GM23338 (cell line): Measurements from ENCODE around the gene MARCOL. TPM values are rescaled to one million over a fixed set of nuclear protein-coding genes. Genes with fewer than 3 reads are reported as not detected.
"Not testable (repeated sequence)": the region's sequence is repeated elsewhere in the genome, so short reads cannot be mapped to it uniquely, and the experiment has no call there.

ENCODE experiments used
- ATAC-seq: fragments of 200-7000 bp; cut with Tn5 transposase; 3 replicates; pipeline ENCODE4 v1.9.1; 2020
- DNase-seq: peaks from one replicate; pipeline ENCODE4 v3.0.0-alpha.2; 2015; ENCODE audit warnings: low spot score
- H2AFZ ChIP-seq: fragments of 200-600 bp; sonication (generic); 2 replicates; pipeline ENCODE4 v1.8.0; 2016; ENCODE audit warnings: antibody characterized with exemption, mild to moderate bottlenecking, moderate library complexity
- H3F3A ChIP-seq: fragments of 200-600 bp; sonication (generic); replicated peaks from 2 replicates; pipeline ENCODE4 v1.8.0; 2017; ENCODE audit warnings: antibody characterized with exemption, mixed run types, low read depth
- H3K27ac ChIP-seq: fragments of 200-600 bp; sonication (generic); 2 replicates; pipeline ENCODE4 v1.6.1; 2016; ENCODE audit warnings: low read depth
- H3K27me3 ChIP-seq: fragments of 200-600 bp; sonication (generic); 2 replicates; pipeline ENCODE4 v1.8.0; 2016; ENCODE audit warnings: mild to moderate bottlenecking, mixed run types, moderate library complexity; ENCODE audit not compliant: insufficient read depth
- H3K36me3 ChIP-seq: fragments of 200-600 bp; sonication (generic); 2 replicates; pipeline ENCODE4 v1.8.0; 2016; ENCODE audit warnings: mild to moderate bottlenecking; ENCODE audit not compliant: insufficient read depth
- H3K4me1 ChIP-seq: fragments of 200-600 bp; sonication (generic); 2 replicates; pipeline ENCODE4 v1.8.0; 2016; ENCODE audit warnings: mild to moderate bottlenecking, moderate library complexity; ENCODE audit not compliant: insufficient read depth
- H3K4me2 ChIP-seq: fragments of 200-600 bp; sonication (generic); 2 replicates; pipeline ENCODE4 v1.7.1; 2017; ENCODE audit warnings: mixed run types
- H3K4me3 ChIP-seq: fragments of 200-600 bp; sonication (generic); 2 replicates; pipeline ENCODE4 v1.6.1; 2016; ENCODE audit warnings: mixed run types
- H3K79me2 ChIP-seq: fragments of 200-600 bp; sonication (generic); replicated peaks from 2 replicates; pipeline ENCODE4 v1.8.0; 2017; ENCODE audit warnings: mild to moderate bottlenecking; ENCODE audit not compliant: insufficient read depth
- H3K9me2 ChIP-seq: fragments of 200-600 bp; sonication (generic); 2 replicates; pipeline ENCODE4 v1.8.0; 2017; ENCODE audit not compliant: insufficient read depth
- H4K20me1 ChIP-seq: fragments of 200-600 bp; sonication (generic); replicated peaks from 2 replicates; pipeline ENCODE4 v1.8.0; 2017; ENCODE audit warnings: mild to moderate bottlenecking; ENCODE audit not compliant: insufficient read depth
- H3K27ac Mint-ChIP-seq: 2 replicates; pipeline ENCODE4 v1.8.0; 2020; ENCODE audit warnings: inconsistent platforms, mild to moderate bottlenecking, moderate library complexity, mixed read lengths
- H3K27me3 Mint-ChIP-seq: 3 replicates; pipeline ENCODE4 v1.8.0; 2022; ENCODE audit warnings: low read depth, mild to moderate bottlenecking, moderate library complexity, mixed read lengths, inconsistent platforms; ENCODE audit not compliant: insufficient read depth, poor library complexity
- H3K36me3 Mint-ChIP-seq: 3 replicates; pipeline ENCODE4 v1.8.0; 2021; ENCODE audit warnings: low read depth, mild to moderate bottlenecking, inconsistent platforms, moderate library complexity, mixed read lengths
- H3K4me1 Mint-ChIP-seq: 3 replicates; pipeline ENCODE4 v1.8.0; 2020; ENCODE audit warnings: mild to moderate bottlenecking, inconsistent platforms, mixed read lengths
- H3K4me3 Mint-ChIP-seq: 3 replicates; pipeline ENCODE4 v1.8.0; 2021; ENCODE audit warnings: moderate library complexity, mild to moderate bottlenecking, inconsistent platforms, mixed read lengths
- H3K9me3 Mint-ChIP-seq: 3 replicates; pipeline ENCODE4 v1.8.0; 2020; ENCODE audit warnings: moderate library complexity, mild to moderate bottlenecking, inconsistent platforms, mixed read lengths
- CTCF ChIP-seq, 2 experiments: fragments of 200-600 bp in 1 of 2; sonication (generic) in 1 of 2; conservative IDR thresholded peaks; 2 replicates each; pipeline versions ENCODE4 v1.5.1 to v1.6.1; 2016 to 2017; ENCODE audit warnings: antibody characterized with exemption in 2 of 2, low read depth in 2 of 2, mild to moderate bottlenecking in 2 of 2, moderate library complexity in 1 of 2
- EZH2 ChIP-seq: fragments of 200-600 bp; sonication (generic); IDR thresholded peaks from one replicate; pipeline ENCODE4 v1.8.0; 2017; ENCODE audit warnings: antibody characterized with exemption, mild to moderate bottlenecking, low read depth; ENCODE audit not compliant: unreplicated experiment
- JUNB ChIP-seq: IDR thresholded peaks from one replicate; pipeline ENCODE4 v1.6.1; 2016; ENCODE audit warnings: antibody characterized with exemption; ENCODE audit not compliant: unreplicated experiment
- STAT1 ChIP-seq: IDR thresholded peaks from one replicate; pipeline ENCODE4 v1.6.1; 2016; ENCODE audit warnings: antibody characterized with exemption; ENCODE audit not compliant: unreplicated experiment
- ZNF462 ChIP-seq: fragments of 250-450 bp; sonication (Bioruptor Pico); IDR thresholded peaks from 2 replicates; pipeline ENCODE4 v1.5.0; 2020; ENCODE audit warnings: mild to moderate bottlenecking, moderate library complexity
- polyA plus RNA-seq: library from polyadenylated mRNA; unstranded; fragments of >200 nt; fragmentation: Nextera tagmentation; extraction: Ambion mirVana; gene quantifications from 2 replicates; pipeline ENCODE4 v1.2.1, GENCODE V29; 2016
- total RNA-seq: library from RNA; depleted of rRNA; stranded (reverse); fragments of >200 nt; shearing (Covaris generic); gene quantifications from 2 replicates; pipeline ENCODE4 v1.2.3, GENCODE V29; 2014

MARCOL gene
- total and polyA plus RNA-seq, 2 experiments from 2014 or later, result not detected

GRCh38 chr5:148267962-148268361 is 29.6 kb downstream of the MARCOL start:
- Mint-ChIP-seq H3K27ac (no peak overlapping the region), H3K4me1 (no peaks in the 10 kb centered on the region), H3K27me3 (no peaks in the 10 kb centered on the region), H3K9me3 (no peaks in the 10 kb centered on the region), H3K4me3 (no peak overlapping the region), H3K36me3 (no peaks in the 10 kb centered on the region)
- Histone ChIP-seq H3K4me3 (no peak overlapping the region), H3K27ac (no peak overlapping the region), H3F3A (no peaks in the 10 kb centered on the region), H3K9me2 (no peaks in the 10 kb centered on the region), H3K4me1 (no peaks in the 10 kb centered on the region), H3K4me2 (no peak overlapping the region), H3K79me2 (no peaks in the 10 kb centered on the region), H3K36me3 (no peaks in the 10 kb centered on the region), H2AFZ (no peak overlapping the region), H3K27me3 (no peaks in the 10 kb centered on the region), H4K20me1 (no peaks in the 10 kb centered on the region)
- DNase-seq (no peak), ATAC-seq (no peak)
- TF ChIP-seq STAT1 (no peak), EZH2 (no peak), ZNF462 (CRISPR knock-in tag) (no peak), JUNB (no peak)

- Histone ChIP-seq H3K4me1 (no peaks in the 10 kb centered on the region), H3K9me2 (no peaks in the 10 kb centered on the region), H3K79me2 (no peaks in the 10 kb centered on the region), H3F3A (no peaks in the 10 kb centered on the region), H3K4me2 (no peak within 1 kb of the TSS), H3K27me3 (no peaks in the 10 kb centered on the region), H4K20me1 (no peaks in the 10 kb centered on the region), H3K27ac (no peak within 1 kb of the TSS), H3K4me3 (no peak within 1 kb of the TSS), H2AFZ (no peak within 1 kb of the TSS), H3K36me3 (no peaks in the 10 kb centered on the region)
- 0 out of 2 replicates have a peak within 1 kb of the TSS, but pooled peaks have one; percentile 6 for H3K27ac Mint-ChIP-seq
- H3K9me3 Mint-ChIP-seq, result no peaks in the 10 kb centered on the region
- H3K4me1 Mint-ChIP-seq, result no peaks in the 10 kb centered on the region
- DNase-seq (no peak), ATAC-seq (no peak)
- no peak for TF ChIP-seq CTCF (conservative IDR thresholded peaks at IDR 0.05; ENCODE audit: low read depth in 2 of 2)
- no peak for TF ChIP-seq STAT1
- no peak for TF ChIP-seq JUNB
- H3K36me3 Mint-ChIP-seq, result no peaks in the 10 kb centered on the region
- H3K4me3 Mint-ChIP-seq, result no peak within 1 kb of the TSS
- no peaks in the 10 kb centered on the region for H3K27me3 Mint-ChIP-seq
These were observed 30.2 kb downstream of the MARCOL start, which contains the start of gene SPINK13 for GRCh38 chr5:148268566-148268965. Gene SPINK13 (plus strand): TSS chr5:148268794. CDS start chr5:148270073, 1,279 bp downstream.

GRCh38 chr5:148275129-148275528 is 36.8 kb downstream of the MARCOL start:
- H3K9me2 ChIP-seq, H3K36me3 Mint-ChIP-seq, H3K4me3 ChIP-seq, H4K20me1 ChIP-seq, H3K27ac ChIP-seq, H3K27me3 Mint-ChIP-seq, H3F3A ChIP-seq, H3K4me3 Mint-ChIP-seq, H3K4me1 Mint-ChIP-seq, H3K36me3 ChIP-seq, H3K4me2 ChIP-seq, DNase-seq, H3K79me2 ChIP-seq, ATAC-seq, H3K27ac Mint-ChIP-seq, H2AFZ ChIP-seq, H3K27me3 ChIP-seq, H3K4me1 ChIP-seq: not testable (repeated sequence)
- H3K9me3 Mint-ChIP-seq, result peaks cover 17% of the 10 kb centered on the region; the same call in 2 of the 3 replicates
